T-cell (primary cell): Measurements from ENCODE around the gene PTPN12. TPM values are rescaled to one million over a fixed set of nuclear protein-coding genes. Genes with fewer than 3 reads are reported as not detected.

Experiments used
- ATAC-seq, 4 experiments: fragments of 200-7000 bp in 3 of 4; fragments of 150-1000 bp in 1 of 4; cut with Tn5 transposase; replicated peaks in 1 of 4; 1 replicate in 3 of 4; 2 replicates in 1 of 4; pipeline ENCODE4 v1.10.0; 2021; ENCODE audit warnings: moderate library complexity in 3 of 4, mild to moderate bottlenecking in 2 of 4, moderate number of reproducible peaks in 1 of 4
- CTCF ChIA-PET, 2 donors: fragments of 300-600 bp; sonication (Branson Sonifier 250); formaldehyde crosslinking; loops; one replicate each; lab custom pipeline; 2022; ENCODE audit warnings: antibody characterized with exemption in 2 of 2; lab: Charles Lee
- POLR2A ChIA-PET, 2 donors: fragments of 300-600 bp; sonication (Branson Sonifier 250); formaldehyde crosslinking; loops; one replicate each; lab custom pipeline; 2022; ENCODE audit warnings: antibody characterized with exemption in 2 of 2; lab: Charles Lee
- DNase-seq, 35 experiments: peaks; one replicate each; pipeline versions ENCODE4 v3.0.0 to v3.0.0-alpha.2; 2013 to 2023
- H3K27ac ChIP-seq: one replicate; pipeline ENCODE4 v1.5.1; 2013; ENCODE audit warnings: low read length
- H3K27me3 ChIP-seq, 2 experiments: replicated peaks in 1 of 2; 1 replicate in 1 of 2; 2 replicates in 1 of 2; pipeline versions ENCODE4 v1.6.1 to v1.7.0; 2013; ENCODE audit warnings: low read length in 1 of 2, mixed read lengths in 1 of 2; ENCODE audit not compliant: control insufficient read depth in 2 of 2, insufficient read depth in 2 of 2; ENCODE audit errors: extremely low read depth in 1 of 2
- H3K36me3 ChIP-seq, 2 donors: 1 replicate in 1 of 2; 2 replicates in 1 of 2; pipeline versions ENCODE4 v1.6.1 to v1.7.0; 2013; ENCODE audit warnings: low read length in 1 of 2; ENCODE audit not compliant: control insufficient read depth in 2 of 2, insufficient read depth in 1 of 2; ENCODE audit errors: extremely low read depth in 1 of 2
- H3K4me1 ChIP-seq, 2 experiments: 1 replicate in 1 of 2; 2 replicates in 1 of 2; pipeline versions ENCODE4 v1.6.1 to v1.7.0; 2013; ENCODE audit warnings: low read length in 2 of 2, mixed read lengths in 1 of 2; ENCODE audit not compliant: insufficient read depth in 2 of 2, control insufficient read depth in 1 of 2; ENCODE audit errors: extremely low read depth in 1 of 2
- H3K4me3 ChIP-seq, 2 donors: 1 replicate in 1 of 2; 2 replicates in 1 of 2; pipeline versions ENCODE4 v1.5.1 to v1.7.0; 2013; ENCODE audit warnings: mild to moderate bottlenecking in 2 of 2, low read length in 1 of 2, moderate library complexity in 1 of 2; ENCODE audit not compliant: control insufficient read depth in 1 of 2; ENCODE audit errors: extremely low read depth in 1 of 2
- H3K9me3 ChIP-seq: 2 replicates; pipeline ENCODE4 v1.7.0; 2013
- H3K27ac Mint-ChIP-seq, 2 donors: one replicate each; pipeline ENCODE4 v1.8.0; 2020 to 2021; ENCODE audit warnings: mild to moderate bottlenecking in 2 of 2, mixed read lengths in 2 of 2
- H3K27me3 Mint-ChIP-seq, 2 donors: one replicate each; pipeline ENCODE4 v1.8.0; 2021 to 2022; ENCODE audit warnings: mixed read lengths in 2 of 2
- H3K36me3 Mint-ChIP-seq: one replicate; pipeline ENCODE4 v1.8.0; 2021; ENCODE audit warnings: mixed read lengths
- H3K4me1 Mint-ChIP-seq, 3 donors: one replicate each; pipeline ENCODE4 v1.8.0; 2020 to 2022; ENCODE audit warnings: mixed read lengths in 3 of 3, mild to moderate bottlenecking in 1 of 3
- H3K4me3 Mint-ChIP-seq, 3 donors: one replicate each; pipeline ENCODE4 v1.8.0; 2020 to 2022; ENCODE audit warnings: mild to moderate bottlenecking in 3 of 3, mixed read lengths in 3 of 3, moderate library complexity in 3 of 3
- H3K9me3 Mint-ChIP-seq, 3 donors: one replicate each; pipeline ENCODE4 v1.8.0; 2020 to 2022; ENCODE audit warnings: mixed read lengths in 3 of 3
- WGBS: methylation state at CpG from one replicate; pipeline ENCODE4 v1.1.5; 2013; ENCODE audit warnings: missing lambda C conversion rate; ENCODE audit not compliant: insufficient coverage; 5-methylcytosine and 5-hydroxymethylcytosine counted together
- total RNA-seq, 35 experiments: library from RNA in 6 of 35; stranded (reverse) in 6 of 35; fragments of 120-200 nt in 1 of 35; gene quantifications; one replicate each; pipeline versions ENCODE4 v1.2.1 to v1.2.4 and lab custom pipeline; 2013 to 2026

Gene PTPN12
- total RNA-seq (10 to 100 TPM; 20.0 to 25.0 (median 21.4) TPM), total RNA-seq (lab: John Stamatoyannopoulos, UW) (2.9 to 22.3 (median 9.3) reads per million in 29 experiments)
- 37.8 TPM for total RNA-seq (2013)

GRCh38 chr7:77537136-77537777 lies at the start of gene PTPN12:
Gene PTPN12 (plus strand): TSS chr7:77537295. CDS start chr7:77537547, 252 bp downstream.
- WGBS = under 1% methylated on average over 36 of the region's 64 CpGs

GRCh38 chr7:77488986-77489385 lies 48.1 kb upstream of the PTPN12 start:
- Histone ChIP-seq H3K4me1 (no peaks in the 10 kb centered on the region), H3K27me3 (peaks cover 0 to 1% of the 10 kb centered on the region in 2 experiments), H3K9me3 (no peaks in the 10 kb centered on the region), H3K27ac (no peak overlapping the region), H3K36me3 (no peaks in the 10 kb centered on the region), H3K4me3 (no peak overlapping the region)
- DNase-seq = no peak
- ChIA-PET POLR2A (no interaction called here), CTCF (no interaction called here)
- ATAC-seq = no peak
- H3K9me3 Mint-ChIP-seq = peaks cover 0 to 9% (median 8%) of the 10 kb centered on the region in 3 donors
- no peak overlapping the region for H3K27ac Mint-ChIP-seq
- H3K4me1 Mint-ChIP-seq = no peaks in the 10 kb centered on the region
- WGBS = no CpG with 5 or more reads among the region's 1 CpG
- no peaks in the 10 kb centered on the region for H3K36me3 Mint-ChIP-seq
- H3K27me3 Mint-ChIP-seq = peaks cover 4 to 11% of the 10 kb centered on the region in 2 donors
- no peak overlapping the region for H3K4me3 Mint-ChIP-seq

More at GRCh38 chr7:77537136-77537777, at the start of gene PTPN12:
- H3K27me3 Mint-ChIP-seq = no peaks in the 10 kb centered on the region
- no peaks in the 10 kb centered on the region for H3K9me3 ChIP-seq
- peaks cover 8 to 17% of the 10 kb centered on the region in 2 experiments for H3K4me1 ChIP-seq
- no peaks in the 10 kb centered on the region for H3K36me3 Mint-ChIP-seq
- ChIA-PET CTCF (interaction anchor here in 1 of 2 donors (0.6 to 1.2 kb wide), 4 partner anchors 206 to 1635 kb away, joined by 3 to 6 read pairs (median 4); partner anchors contain the start of gene TMEM60), POLR2A (interaction anchor here in 1 of 2 donors (0.7 kb wide), 1 partner anchor 9 kb away, joined by 4 read pairs; no protein-coding TSS in a partner anchor)
- H3K36me3 ChIP-seq = no peaks in the 10 kb centered on the region
- peak in 27 of 35 experiments; percentile 6 to 47 (median 27) for DNase-seq
- peak within 1 kb of the TSS; percentile 76 to 78 for H3K4me3 ChIP-seq
- peaks cover 0 to 4% of the 10 kb centered on the region in 2 experiments for H3K27me3 ChIP-seq
- H3K9me3 Mint-ChIP-seq = no peaks in the 10 kb centered on the region
- peak; percentile 59 to 65 (median 63) for ATAC-seq
- peaks cover 22 to 36% (median 31%) of the 10 kb centered on the region in 3 donors for H3K4me1 Mint-ChIP-seq
- peak within 1 kb of the TSS; percentile 88 to 94 for H3K27ac Mint-ChIP-seq
- H3K4me3 Mint-ChIP-seq = peak within 1 kb of the TSS; percentile 91 to 96 (median 94)
- peak within 1 kb of the TSS; percentile 45 for H3K27ac ChIP-seq

DNA sequence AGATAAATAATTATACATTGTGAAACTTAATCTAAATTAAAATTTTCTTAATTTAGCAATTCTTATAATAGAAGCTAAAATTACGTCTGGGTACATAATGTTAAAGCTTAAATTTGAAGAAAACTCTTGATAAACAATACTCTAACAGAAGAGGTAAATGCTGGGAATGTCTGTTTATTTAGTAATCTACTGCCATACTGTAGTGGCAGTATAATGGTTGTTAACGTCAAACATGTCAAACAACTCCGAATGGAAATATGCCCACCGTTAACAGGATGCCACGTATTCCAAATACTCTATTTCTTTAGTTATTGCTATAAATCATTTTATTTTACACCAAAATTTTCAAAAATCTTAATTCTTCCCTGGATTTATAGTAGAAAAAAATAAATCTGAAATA lies 40.0 kb upstream of the PTPN12 start:
- peaks cover 0 to 14% (median 11%) of the 10 kb centered on the region in 3 donors for H3K9me3 Mint-ChIP-seq
- peaks cover 0 to 6% of the 10 kb centered on the region in 2 donors for H3K27me3 Mint-ChIP-seq
- Histone ChIP-seq H3K9me3 (no peaks in the 10 kb centered on the region), H3K4me1 (no peaks in the 10 kb centered on the region), H3K36me3 (no peaks in the 10 kb centered on the region), H3K4me3 (no peak overlapping the region), H3K27me3 (peaks cover 0 to 6% of the 10 kb centered on the region in 2 experiments), H3K27ac (no peak overlapping the region)
- H3K27ac Mint-ChIP-seq = no peak overlapping the region
- WGBS = no CpG with 5 or more reads among the region's 5 CpGs
- H3K4me3 Mint-ChIP-seq = no peak overlapping the region
- ATAC-seq (no peak), DNase-seq (no peak)
- H3K4me1 Mint-ChIP-seq = no peaks in the 10 kb centered on the region
- ChIA-PET POLR2A (interaction anchor here in 1 of 2 donors (0.6 kb wide), 1 partner anchor 1139 kb away, joined by 9 read pairs; no protein-coding TSS in a partner anchor), CTCF (no interaction called here)
- H3K36me3 Mint-ChIP-seq = no peaks in the 10 kb centered on the region

DNA sequence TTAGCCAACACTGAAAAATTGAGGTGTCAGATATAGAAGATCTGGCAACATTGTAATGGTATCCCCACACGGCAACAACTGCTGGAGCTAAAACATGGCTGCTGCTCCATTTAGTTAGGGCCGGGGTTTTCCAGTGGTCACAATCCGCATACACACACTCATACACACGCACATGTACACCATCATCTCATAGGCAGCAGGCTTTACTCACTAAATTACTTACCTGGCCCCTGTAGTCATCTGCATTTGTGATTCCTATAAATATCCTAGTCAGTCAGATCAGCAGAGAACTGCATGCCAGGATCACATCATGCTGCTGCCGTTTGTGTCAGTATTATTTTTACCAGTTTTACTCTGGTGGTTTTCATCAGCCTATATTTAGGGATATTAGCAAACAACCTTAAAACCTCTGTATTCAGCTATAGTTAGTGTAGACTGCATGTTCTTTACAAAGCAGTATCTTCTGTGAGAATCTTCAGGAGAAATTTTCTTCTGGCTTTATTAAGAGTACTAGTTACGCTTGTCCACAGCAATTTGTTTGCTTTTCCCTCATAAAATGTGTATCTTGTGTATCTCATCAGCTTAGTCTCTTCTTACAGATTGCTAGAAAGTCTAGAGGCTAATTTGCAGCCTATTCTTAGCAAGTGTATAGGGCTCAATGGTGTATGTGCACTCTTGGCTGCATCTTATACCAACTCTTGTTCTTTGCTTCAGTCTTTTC lies 38.3 kb upstream of the PTPN12 start:
- Mint-ChIP-seq H3K36me3 (no peaks in the 10 kb centered on the region), H3K27ac (no peak overlapping the region), H3K4me3 (no peak overlapping the region), H3K4me1 (no peaks in the 10 kb centered on the region), H3K9me3 (peaks cover 0 to 7% (median 5%) of the 10 kb centered on the region in 3 donors), H3K27me3 (peaks cover 0 to 3% of the 10 kb centered on the region in 2 donors)
- 100% methylated on average over 2 of the region's 6 CpGs for WGBS
- no peak for DNase-seq
- Histone ChIP-seq H3K27ac (no peak overlapping the region), H3K36me3 (no peaks in the 10 kb centered on the region), H3K4me3 (no peak overlapping the region), H3K4me1 (no peaks in the 10 kb centered on the region), H3K27me3 (peaks cover 0 to 9% of the 10 kb centered on the region in 2 experiments), H3K9me3 (no peaks in the 10 kb centered on the region)
- no peak for ATAC-seq
- POLR2A ChIA-PET = no interaction called here
- CTCF ChIA-PET = no interaction called here

DNA sequence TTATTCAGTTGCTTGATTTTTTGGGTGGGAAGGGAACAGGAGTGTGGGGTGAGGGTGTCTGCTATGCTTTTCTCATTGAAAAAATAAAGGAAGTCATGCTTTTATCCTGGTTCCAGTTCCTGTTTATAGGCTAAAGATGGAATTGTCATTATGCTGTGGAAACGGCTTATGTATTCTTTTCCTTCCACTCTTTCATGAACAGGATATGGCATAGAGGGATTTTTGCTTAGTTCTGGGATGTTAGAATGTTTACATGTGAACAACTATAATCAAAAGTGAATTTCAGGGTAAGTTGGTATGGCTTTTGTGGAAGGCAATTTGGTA lies 35.9 kb upstream of the PTPN12 start:
- no peak overlapping the region for H3K27ac Mint-ChIP-seq
- Histone ChIP-seq H3K27me3 (peaks cover 0 to 5% of the 10 kb centered on the region in 2 experiments), H3K27ac (no peak overlapping the region), H3K36me3 (no peaks in the 10 kb centered on the region), H3K9me3 (no peaks in the 10 kb centered on the region), H3K4me1 (no peaks in the 10 kb centered on the region), H3K4me3 (no peak overlapping the region)
- no peak overlapping the region for H3K4me3 Mint-ChIP-seq
- POLR2A ChIA-PET = no interaction called here
- DNase-seq = no peak
- CTCF ChIA-PET = no interaction called here
- H3K4me1 Mint-ChIP-seq = no peaks in the 10 kb centered on the region
- no peaks in the 10 kb centered on the region for H3K9me3 Mint-ChIP-seq
- peaks cover 0 to 3% of the 10 kb centered on the region in 2 donors for H3K27me3 Mint-ChIP-seq
- ATAC-seq = no peak
- no CpG with 5 or more reads among the region's 1 CpG for WGBS
- H3K36me3 Mint-ChIP-seq = no peaks in the 10 kb centered on the region

DNA sequence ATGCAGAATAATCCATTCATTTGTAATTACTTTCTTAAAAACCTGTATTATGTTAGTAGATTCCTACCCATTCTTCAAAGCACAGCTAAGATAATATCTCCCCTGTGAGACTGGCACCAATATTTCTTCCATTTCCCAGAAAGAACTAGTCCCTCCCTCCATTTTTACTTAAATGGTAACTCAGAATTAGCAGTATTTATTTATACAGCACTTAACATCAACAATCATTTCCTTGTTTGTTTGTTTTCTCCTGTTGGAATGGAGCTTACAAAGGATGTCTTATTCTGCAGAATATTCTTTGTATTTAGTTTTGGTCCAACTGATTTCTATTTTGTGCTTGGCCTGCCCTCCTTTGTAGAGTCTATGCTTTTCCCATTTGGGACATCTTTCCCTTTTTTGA lies 32.1 kb upstream of the PTPN12 start:
- Mint-ChIP-seq H3K4me1 (no peaks in the 10 kb centered on the region), H3K36me3 (no peaks in the 10 kb centered on the region), H3K4me3 (no peak overlapping the region), H3K9me3 (no peaks in the 10 kb centered on the region), H3K27ac (no peak overlapping the region), H3K27me3 (peaks cover 0 to 3% of the 10 kb centered on the region in 2 donors)
- Histone ChIP-seq H3K27ac (no peak overlapping the region), H3K4me3 (no peak overlapping the region), H3K36me3 (no peaks in the 10 kb centered on the region), H3K4me1 (no peaks in the 10 kb centered on the region), H3K27me3 (peaks cover 0 to 5% of the 10 kb centered on the region in 2 experiments), H3K9me3 (no peaks in the 10 kb centered on the region)
- POLR2A ChIA-PET = no interaction called here
- DNase-seq (no peak), ATAC-seq (no peak)
- CTCF ChIA-PET = no interaction called here
